Measurements from ENCODE around the gene MUC4. TPM values are rescaled to one million over a fixed set of nuclear protein-coding genes. Genes with fewer than 3 reads are reported as not detected.

Gene MUC4
- total RNA-seq, 2 donors from 2014 or later, result 150 to 203 TPM

DNA sequence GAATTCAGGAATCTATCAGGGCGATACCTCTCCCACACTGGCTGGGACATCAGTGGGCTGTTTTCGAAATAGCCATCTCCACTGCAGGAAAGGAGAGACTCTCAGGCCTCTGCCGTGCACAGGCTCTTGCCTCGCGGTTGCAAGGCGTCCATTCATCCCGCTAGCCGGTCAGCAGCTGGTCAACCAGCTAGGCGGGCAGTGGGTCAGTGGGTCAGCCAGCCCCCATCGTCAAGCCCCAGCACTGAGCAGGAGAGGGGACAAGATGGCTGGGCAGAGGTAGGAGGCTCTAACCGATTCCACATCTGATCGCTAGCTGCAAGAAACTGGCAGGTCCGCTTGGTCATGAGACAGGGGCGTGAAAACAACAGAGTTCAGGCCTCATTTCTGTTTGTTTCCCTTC, 45.1 kb downstream of the MUC4 start:
- no peaks in the 10 kb centered on the region for H3K36me3 ChIP-seq
- no peaks in the 10 kb centered on the region for H3K4me1 ChIP-seq
- H3K27me3 ChIP-seq, result no peaks in the 10 kb centered on the region
- H3K9ac ChIP-seq (ENCODE audit: low read depth in 2 of 2, low read length in 2 of 2), result no peak overlapping the region
- intact Hi-C loops (cut with DNase I), result no loop called here
- H3K9me3 ChIP-seq, result no peaks in the 10 kb centered on the region
- H3K4me3 ChIP-seq, result no peak overlapping the region
- H3K27ac ChIP-seq, result no peak overlapping the region
- DNase-seq, result no peak
- TF ChIP-seq, protein P1, sequence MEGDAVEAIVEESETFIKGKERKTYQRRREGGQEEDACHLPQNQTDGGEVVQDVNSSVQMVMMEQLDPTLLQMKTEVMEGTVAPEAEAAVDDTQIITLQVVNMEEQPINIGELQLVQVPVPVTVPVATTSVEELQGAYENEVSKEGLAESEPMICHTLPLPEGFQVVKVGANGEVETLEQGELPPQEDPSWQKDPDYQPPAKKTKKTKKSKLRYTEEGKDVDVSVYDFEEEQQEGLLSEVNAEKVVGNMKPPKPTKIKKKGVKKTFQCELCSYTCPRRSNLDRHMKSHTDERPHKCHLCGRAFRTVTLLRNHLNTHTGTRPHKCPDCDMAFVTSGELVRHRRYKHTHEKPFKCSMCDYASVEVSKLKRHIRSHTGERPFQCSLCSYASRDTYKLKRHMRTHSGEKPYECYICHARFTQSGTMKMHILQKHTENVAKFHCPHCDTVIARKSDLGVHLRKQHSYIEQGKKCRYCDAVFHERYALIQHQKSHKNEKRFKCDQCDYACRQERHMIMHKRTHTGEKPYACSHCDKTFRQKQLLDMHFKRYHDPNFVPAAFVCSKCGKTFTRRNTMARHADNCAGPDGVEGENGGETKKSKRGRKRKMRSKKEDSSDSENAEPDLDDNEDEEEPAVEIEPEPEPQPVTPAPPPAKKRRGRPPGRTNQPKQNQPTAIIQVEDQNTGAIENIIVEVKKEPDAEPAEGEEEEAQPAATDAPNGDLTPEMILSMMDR (IDR thresholded peaks at IDR 0.05), result no peak

DNA sequence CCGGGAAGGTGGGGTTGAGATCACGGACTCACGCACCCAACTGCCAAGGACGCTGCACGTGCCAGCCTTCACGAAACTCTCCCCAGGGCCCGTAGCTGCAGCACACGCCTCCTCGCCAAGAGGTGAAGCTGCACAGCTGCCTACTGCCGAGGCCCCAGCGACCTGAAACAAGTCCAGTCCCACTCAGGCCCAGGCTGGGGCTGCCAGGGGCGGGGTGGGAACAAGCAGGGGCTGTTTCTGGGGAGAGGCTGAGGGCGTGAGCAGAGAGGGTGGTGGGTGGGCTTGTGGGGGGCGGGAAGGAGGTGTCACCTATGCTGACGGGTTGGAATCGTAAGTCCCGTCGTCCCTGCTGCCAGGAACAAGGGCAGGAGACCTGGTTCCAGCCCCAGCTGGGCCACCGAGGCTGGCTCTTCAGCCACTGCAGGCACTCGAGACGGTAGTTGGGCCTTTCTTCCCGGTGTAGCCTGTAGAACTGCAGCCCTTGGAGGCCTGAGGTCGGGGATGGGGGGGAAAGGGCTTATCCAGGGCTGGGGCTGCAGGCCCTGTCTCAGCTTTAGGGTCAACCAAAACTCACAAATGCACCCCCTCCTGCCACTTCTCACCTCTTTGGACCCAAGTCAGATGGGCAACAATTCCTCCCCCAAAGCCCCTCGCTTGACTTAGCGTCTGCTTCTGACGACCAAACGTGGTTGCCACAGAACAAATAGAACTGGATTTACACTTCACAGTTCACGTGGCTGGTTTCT, 46.6 kb downstream of the MUC4 start:
- no peak for DNase-seq
- no peaks in the 10 kb centered on the region for H3K36me3 ChIP-seq
- H3K4me1 ChIP-seq, result no peaks in the 10 kb centered on the region
- peaks cover 4% of the 10 kb centered on the region for H3K27me3 ChIP-seq
- no peak overlapping the region for H3K4me3 ChIP-seq
- no peaks in the 10 kb centered on the region for H3K9me3 ChIP-seq
- H3K9ac ChIP-seq (ENCODE audit: low read depth in 2 of 2, low read length in 2 of 2), result no peak overlapping the region
- TF ChIP-seq, protein P1 (IDR thresholded peaks at IDR 0.05), result no peak
- H3K27ac ChIP-seq, result no peak overlapping the region
- intact Hi-C loops (cut with DNase I), result no loop called here

DNA sequence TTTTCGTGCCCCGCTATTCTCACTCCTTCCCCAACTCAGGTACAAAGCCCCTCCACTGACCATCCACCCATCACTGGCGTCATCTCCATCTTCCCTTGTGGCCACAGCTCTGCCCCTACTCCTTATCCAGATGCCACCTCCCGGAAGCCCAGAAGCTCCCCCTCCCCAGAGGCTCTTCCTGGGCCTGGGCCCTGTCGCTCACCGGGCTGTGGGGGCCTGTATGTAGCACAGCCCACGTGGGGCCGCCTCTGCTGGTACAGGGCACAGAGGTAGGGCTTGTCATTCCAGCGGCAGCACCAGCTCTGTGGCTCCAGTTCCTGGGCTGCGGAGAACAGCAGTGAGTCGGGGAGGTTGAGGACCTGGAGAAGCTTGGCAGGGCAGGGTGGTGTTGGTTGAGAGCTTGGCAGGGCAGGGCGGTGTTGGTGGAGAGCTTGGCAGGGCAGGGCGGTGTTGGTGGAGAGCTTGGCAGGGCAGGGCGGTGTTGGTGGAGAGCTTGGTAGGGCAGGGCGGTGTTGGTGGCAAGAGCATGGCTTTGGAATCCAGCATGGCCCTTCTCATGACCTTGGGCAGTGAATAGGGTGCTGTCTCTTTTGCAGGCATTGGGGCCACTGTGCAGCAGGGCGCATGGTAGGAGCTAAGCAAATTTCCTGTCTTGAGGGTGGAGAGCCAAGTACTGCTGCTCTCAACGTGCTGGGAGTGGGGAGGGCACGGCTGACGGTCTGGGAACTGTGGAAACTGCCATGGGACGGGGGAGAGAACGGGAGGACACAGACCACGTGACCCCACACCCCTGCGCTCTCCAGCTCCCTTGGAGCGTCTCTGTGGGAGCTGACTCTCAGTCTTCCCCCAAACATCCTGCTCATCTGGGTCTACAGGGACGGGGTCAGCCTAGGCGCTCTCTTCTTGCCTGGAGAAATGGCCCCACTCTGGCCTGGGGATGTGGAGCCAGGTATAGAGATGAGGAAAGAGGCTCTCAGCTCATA, 47.6 kb downstream of the MUC4 start:
- Histone ChIP-seq H3K27ac (no peak overlapping the region), H3K9me3 (no peaks in the 10 kb centered on the region), H3K36me3 (no peaks in the 10 kb centered on the region), H3K27me3 (peaks cover 4% of the 10 kb centered on the region), H3K9ac (ENCODE audit: low read depth in 2 of 2, low read length in 2 of 2) (no peak overlapping the region), H3K4me3 (no peak overlapping the region), H3K4me1 (no peaks in the 10 kb centered on the region)
- intact Hi-C loops (cut with DNase I), result no loop called here
- TF ChIP-seq, protein P1 (IDR thresholded peaks at IDR 0.05), result no peak
- DNase-seq, result no peak

DNA sequence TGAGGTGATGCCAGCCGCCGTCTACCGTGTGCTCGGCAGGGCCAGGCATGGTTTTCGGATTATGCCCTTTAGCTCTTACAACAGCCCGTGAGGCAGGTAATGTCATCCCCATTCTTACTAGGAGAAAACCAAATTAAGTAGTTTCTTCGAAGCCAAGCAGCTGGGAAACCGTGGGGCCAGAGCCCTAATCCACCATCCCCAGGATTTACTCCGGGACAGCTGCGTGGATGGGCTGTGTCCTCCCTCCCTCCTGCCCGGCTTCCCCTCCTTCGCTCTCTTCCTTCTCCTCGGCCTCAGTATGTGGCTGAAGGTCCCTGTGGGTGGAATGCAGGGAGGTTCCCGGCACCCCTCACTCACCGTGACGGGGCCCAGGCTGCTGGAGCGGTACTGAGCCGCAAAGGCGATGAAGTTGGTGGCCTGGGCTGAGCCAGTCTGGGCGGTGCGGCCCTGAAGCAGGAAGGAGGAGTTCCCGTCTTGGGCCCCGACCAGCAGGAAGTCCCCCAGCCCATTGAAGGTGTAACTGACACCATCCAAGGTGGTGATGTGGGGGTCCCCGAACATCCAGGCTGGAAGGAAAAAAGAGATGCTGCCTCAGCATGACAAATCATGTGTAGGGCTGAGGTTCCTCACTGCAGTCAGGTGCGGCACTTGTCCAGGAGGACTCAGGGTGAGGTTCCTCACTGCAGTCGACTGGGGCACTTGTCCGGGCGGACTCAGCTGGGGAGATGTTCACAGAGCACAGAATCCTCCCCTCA, 48.5 kb downstream of the MUC4 start:
- no peaks in the 10 kb centered on the region for H3K9me3 ChIP-seq
- no peaks in the 10 kb centered on the region for H3K36me3 ChIP-seq
- TF ChIP-seq, protein P1 (IDR thresholded peaks at IDR 0.05), result no peak
- H3K4me3 ChIP-seq, result no peak overlapping the region
- no peak overlapping the region for H3K27ac ChIP-seq
- H3K27me3 ChIP-seq, result peaks cover 4% of the 10 kb centered on the region
- H3K4me1 ChIP-seq, result no peaks in the 10 kb centered on the region
- no peak overlapping the region for H3K9ac ChIP-seq (ENCODE audit: low read depth in 2 of 2, low read length in 2 of 2)
- DNase-seq, result no peak
- intact Hi-C loops (cut with DNase I), result no loop called here

DNA sequence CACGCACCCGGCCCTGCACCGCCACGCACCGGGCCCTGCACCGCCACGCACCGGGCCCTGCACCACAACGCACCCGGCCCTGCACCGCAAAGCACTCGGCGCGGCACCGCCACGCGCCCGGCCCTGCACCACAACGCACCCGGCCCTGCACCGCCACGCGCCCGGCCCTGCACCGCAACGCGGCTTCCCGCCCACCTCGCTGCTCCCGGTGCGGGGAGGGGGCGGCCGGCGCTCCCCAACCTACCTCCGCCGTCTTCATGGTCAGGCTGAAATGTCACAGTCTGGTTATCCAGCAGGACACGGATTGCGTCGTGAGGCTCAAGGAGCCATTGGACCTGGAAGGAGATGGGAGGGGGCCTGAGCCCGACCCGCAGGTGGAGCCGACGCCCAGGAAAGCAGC, 49.1 kb downstream of the MUC4 start:
- TF ChIP-seq, protein P1 (IDR thresholded peaks at IDR 0.05), result no peak
- Histone ChIP-seq H3K9ac (ENCODE audit: low read depth in 2 of 2, low read length in 2 of 2) (no peak overlapping the region), H3K4me1 (no peaks in the 10 kb centered on the region), H3K4me3 (no peak overlapping the region), H3K27ac (no peak overlapping the region), H3K27me3 (peaks cover 4% of the 10 kb centered on the region), H3K9me3 (no peaks in the 10 kb centered on the region), H3K36me3 (peaks cover 3% of the 10 kb centered on the region)
- DNase-seq, result no peak
- intact Hi-C loops (cut with DNase I), result no loop called here
